CD14-positive monocyte (primary cell): ENCODE results near the gene RPN1. TPM values are rescaled to one million over a fixed set of nuclear protein-coding genes. Genes with fewer than 3 reads are reported as not detected.

Experiments used
- DNase-seq, 3 donors: peaks; one replicate each; pipeline ENCODE4 v3.0.0-alpha.2; 2011 to 2022
- H2AFZ ChIP-seq: 2 replicates; pipeline ENCODE4 v1.6.0; 2012; ENCODE audit warnings: mild to moderate bottlenecking, low read depth, low read length, inconsistent platforms; ENCODE audit not compliant: insufficient read depth, poor library complexity, severe bottlenecking
- H3K27ac ChIP-seq, 2 donors: 1 replicate in 1 of 2; 2 replicates in 1 of 2; pipeline ENCODE4 v1.5.1; 2012 to 2013; ENCODE audit warnings: low read length in 2 of 2, control low read depth in 1 of 2, inconsistent platforms in 1 of 2, low read depth in 1 of 2, mild to moderate bottlenecking in 1 of 2
- H3K27me3 ChIP-seq, 2 donors: one replicate each; pipeline versions ENCODE4 v1.6.0 to v1.6.1; 2011 to 2013; ENCODE audit warnings: low read length in 2 of 2; ENCODE audit not compliant: control insufficient read depth in 2 of 2, insufficient read depth in 2 of 2
- H3K36me3 ChIP-seq, 2 donors: replicated peaks in 1 of 2; 1 replicate in 1 of 2; 2 replicates in 1 of 2; pipeline versions ENCODE4 v1.5.1 to v1.6.1; 2012 to 2013; ENCODE audit warnings: low read length in 2 of 2, control low read depth in 1 of 2, inconsistent platforms in 1 of 2, mild to moderate bottlenecking in 1 of 2; ENCODE audit not compliant: insufficient read depth in 2 of 2, control insufficient read depth in 1 of 2
- H3K4me1 ChIP-seq, 2 donors: 1 replicate in 1 of 2; 2 replicates in 1 of 2; pipeline versions ENCODE4 v1.5.1 to v1.6.1; 2012 to 2013; ENCODE audit warnings: low read length in 2 of 2, control low read depth in 1 of 2, inconsistent platforms in 1 of 2, mild to moderate bottlenecking in 1 of 2, moderate library complexity in 1 of 2; ENCODE audit not compliant: insufficient read depth in 2 of 2, control insufficient read depth in 1 of 2
- H3K4me2 ChIP-seq: replicated peaks from 2 replicates; pipeline ENCODE3; 2012; ENCODE audit warnings: low read length, moderate library complexity, mild to moderate bottlenecking; ENCODE audit not compliant: poor library complexity, severe bottlenecking; ENCODE audit errors: extremely low read depth
- H3K4me3 ChIP-seq, 3 experiments: fragments of 200-600 bp in 1 of 3; sonication (generic) in 1 of 3; replicated peaks in 1 of 3; 1 replicate in 2 of 3; 2 replicates in 1 of 3; pipeline ENCODE4 v1.5.1; 2011 to 2013; ENCODE audit warnings: low read length in 3 of 3, mild to moderate bottlenecking in 3 of 3, control low read depth in 2 of 3, low read depth in 2 of 3, inconsistent platforms in 1 of 3, moderate library complexity in 1 of 3
- H3K79me2 ChIP-seq: 2 replicates; pipeline ENCODE4 v1.6.0; 2012; ENCODE audit warnings: mild to moderate bottlenecking, control low read depth, inconsistent platforms, low read length, moderate library complexity; ENCODE audit not compliant: insufficient read depth
- H3K9ac ChIP-seq: 2 replicates; pipeline ENCODE4 v1.6.0; 2017; ENCODE audit warnings: low read length, mild to moderate bottlenecking; ENCODE audit not compliant: insufficient read depth, poor library complexity, severe bottlenecking
- H3K9me3 ChIP-seq, 2 donors: replicated peaks in 1 of 2; 1 replicate in 1 of 2; 2 replicates in 1 of 2; pipeline versions ENCODE4 v1.5.1 to v1.6.1; 2012 to 2013; ENCODE audit warnings: low read length in 2 of 2, control low read depth in 1 of 2; ENCODE audit not compliant: control insufficient read depth in 1 of 2, insufficient read depth in 1 of 2
- H4K20me1 ChIP-seq: 2 replicates; pipeline ENCODE4 v1.6.0; 2012; ENCODE audit warnings: mild to moderate bottlenecking, low read length, control low read depth, moderate library complexity; ENCODE audit not compliant: insufficient read depth
- H3K27ac Mint-ChIP-seq, 7 donors: one replicate each; pipeline ENCODE4 v1.8.0; 2020; ENCODE audit warnings: mild to moderate bottlenecking in 7 of 7, mixed read lengths in 7 of 7, moderate library complexity in 6 of 7, inconsistent platforms in 2 of 7
- H3K27me3 Mint-ChIP-seq, 3 donors: one replicate each; pipeline ENCODE4 v1.8.0; 2021 to 2022; ENCODE audit warnings: low read depth in 3 of 3, mild to moderate bottlenecking in 3 of 3, mixed read lengths in 3 of 3, moderate library complexity in 3 of 3, inconsistent platforms in 1 of 3
- H3K36me3 Mint-ChIP-seq, 2 donors: one replicate each; pipeline ENCODE4 v1.8.0; 2020; ENCODE audit warnings: mixed read lengths in 2 of 2, inconsistent platforms in 1 of 2, mild to moderate bottlenecking in 1 of 2
- H3K4me1 Mint-ChIP-seq: one replicate; pipeline ENCODE4 v1.8.0; 2020; ENCODE audit warnings: mild to moderate bottlenecking, mixed read lengths
- H3K4me3 Mint-ChIP-seq, 2 donors: one replicate each; pipeline ENCODE4 v1.8.0; 2020; ENCODE audit warnings: mild to moderate bottlenecking in 2 of 2, mixed read lengths in 2 of 2, moderate library complexity in 1 of 2
- H3K9me3 Mint-ChIP-seq, 7 donors: one replicate each; pipeline ENCODE4 v1.8.0; 2020 to 2022; ENCODE audit warnings: mixed read lengths in 7 of 7, mild to moderate bottlenecking in 6 of 7, moderate library complexity in 6 of 7, inconsistent platforms in 2 of 7
- WGBS: methylation state at CpG from one replicate; pipeline ENCODE4 v1.1.5; 2013; ENCODE audit warnings: missing lambda C conversion rate; ENCODE audit not compliant: insufficient coverage; 5-methylcytosine and 5-hydroxymethylcytosine counted together
- intact Hi-C, 2 donors: fragments of 100-400 bp; cut with micrococcal nuclease; formaldehyde crosslinking; loops; one replicate each; pipeline versions ENCODE4 v1.15.0 to v1.15.1; 2023
- polyA plus RNA-seq, 3 donors: library from polyadenylated mRNA; depleted of rRNA in 1 of 3; unstranded in 2 of 3; stranded (reverse) in 1 of 3; fragments of 300-500 nt in 2 of 3; fragments of >200 nt in 1 of 3; fragmentation: Illumina TruSeq in 2 of 3; gene quantifications; 1 replicate in 2 of 3; 2 replicates in 1 of 3; pipeline ENCODE4 v1.2.3, GENCODE V29; 2012 to 2021
- TF ChIP-seq, protein P1 (sequence below): fragments of 200-600 bp; IDR thresholded peaks from one replicate; pipeline ENCODE4 v1.8.0; 2022; ENCODE audit warnings: antibody characterized with exemption, mild to moderate bottlenecking

Gene RPN1
- polyA plus RNA-seq, 3 donors, result 112 to 375 (median 354) TPM

- H3K4me1 ChIP-seq, result peaks cover 13 to 15% of the 10 kb centered on the region in 2 donors
- H3K4me1 Mint-ChIP-seq, result peaks cover 7% of the 10 kb centered on the region
- no peaks in the 10 kb centered on the region for H3K36me3 Mint-ChIP-seq
- intact Hi-C loops, result no loop called here
- no peaks in the 10 kb centered on the region for H4K20me1 ChIP-seq
- H3K9me3 Mint-ChIP-seq, result no peaks in the 10 kb centered on the region
- H3K4me2 ChIP-seq, result no peak overlapping the region
- no peak overlapping the region for H3K9ac ChIP-seq
- H3K27me3 Mint-ChIP-seq, result peaks cover 0 to 5% (median 2%) of the 10 kb centered on the region in 3 donors
- no peak for DNase-seq
- H3K27ac ChIP-seq, result no peak overlapping the region
- H3K27ac Mint-ChIP-seq, result no peak overlapping the region
- no peak overlapping the region for H2AFZ ChIP-seq
- H3K4me3 ChIP-seq, result no peak overlapping the region
- no CpG with 5 or more reads among the region's 2 CpGs for WGBS
- H3K36me3 ChIP-seq, result no peaks in the 10 kb centered on the region
- no peak overlapping the region for H3K4me3 Mint-ChIP-seq
- H3K27me3 ChIP-seq, result no peaks in the 10 kb centered on the region
- no peaks in the 10 kb centered on the region for H3K79me2 ChIP-seq
- no peaks in the 10 kb centered on the region for H3K9me3 ChIP-seq
- TF ChIP-seq, protein P1, sequence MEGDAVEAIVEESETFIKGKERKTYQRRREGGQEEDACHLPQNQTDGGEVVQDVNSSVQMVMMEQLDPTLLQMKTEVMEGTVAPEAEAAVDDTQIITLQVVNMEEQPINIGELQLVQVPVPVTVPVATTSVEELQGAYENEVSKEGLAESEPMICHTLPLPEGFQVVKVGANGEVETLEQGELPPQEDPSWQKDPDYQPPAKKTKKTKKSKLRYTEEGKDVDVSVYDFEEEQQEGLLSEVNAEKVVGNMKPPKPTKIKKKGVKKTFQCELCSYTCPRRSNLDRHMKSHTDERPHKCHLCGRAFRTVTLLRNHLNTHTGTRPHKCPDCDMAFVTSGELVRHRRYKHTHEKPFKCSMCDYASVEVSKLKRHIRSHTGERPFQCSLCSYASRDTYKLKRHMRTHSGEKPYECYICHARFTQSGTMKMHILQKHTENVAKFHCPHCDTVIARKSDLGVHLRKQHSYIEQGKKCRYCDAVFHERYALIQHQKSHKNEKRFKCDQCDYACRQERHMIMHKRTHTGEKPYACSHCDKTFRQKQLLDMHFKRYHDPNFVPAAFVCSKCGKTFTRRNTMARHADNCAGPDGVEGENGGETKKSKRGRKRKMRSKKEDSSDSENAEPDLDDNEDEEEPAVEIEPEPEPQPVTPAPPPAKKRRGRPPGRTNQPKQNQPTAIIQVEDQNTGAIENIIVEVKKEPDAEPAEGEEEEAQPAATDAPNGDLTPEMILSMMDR, result no peak
These were observed 43.1 kb upstream of the RPN1 start for GRCh38 chr3:128693696-128694095.

- WGBS, result 100% methylated on average over 3 of the region's 5 CpGs
- no peak overlapping the region for H2AFZ ChIP-seq
- no peaks in the 10 kb centered on the region for H4K20me1 ChIP-seq
- no peak overlapping the region for H3K4me3 Mint-ChIP-seq
- intact Hi-C loops, result loop anchor here (10.0 kb wide), 2 partner anchors 46 to 106 kb away; no protein-coding TSS in a partner anchor
- H3K4me1 Mint-ChIP-seq, result peaks cover 12% of the 10 kb centered on the region
- H3K36me3 Mint-ChIP-seq, result no peaks in the 10 kb centered on the region
- H3K9ac ChIP-seq, result no peak overlapping the region
- H3K27ac ChIP-seq, result no peak overlapping the region
- no peaks in the 10 kb centered on the region for H3K27me3 ChIP-seq
- H3K27ac Mint-ChIP-seq, result no peak overlapping the region
- H3K9me3 ChIP-seq, result no peaks in the 10 kb centered on the region
- TF ChIP-seq, protein P1, result no peak
- H3K4me2 ChIP-seq, result no peak overlapping the region
- H3K36me3 ChIP-seq, result no peaks in the 10 kb centered on the region
- H3K27me3 Mint-ChIP-seq, result peaks cover 0 to 3% (median 3%) of the 10 kb centered on the region in 3 donors
- H3K4me1 ChIP-seq, result peaks cover 16 to 17% of the 10 kb centered on the region in 2 donors
- DNase-seq, result no peak
- no peaks in the 10 kb centered on the region for H3K9me3 Mint-ChIP-seq
- H3K79me2 ChIP-seq, result no peaks in the 10 kb centered on the region
- no peak overlapping the region for H3K4me3 ChIP-seq
These were observed 38.4 kb upstream of the RPN1 start for GRCh38 chr3:128689060-128689459.
